ENCODE measurements around the gene GNAI2. TPM values are rescaled to one million over a fixed set of nuclear protein-coding genes. Genes with fewer than 3 reads are reported as not detected.

Gene GNAI2
- total RNA-seq, 4 donors from 2014 or later: 69.6 to 322 (median 74.8) TPM

DNA sequence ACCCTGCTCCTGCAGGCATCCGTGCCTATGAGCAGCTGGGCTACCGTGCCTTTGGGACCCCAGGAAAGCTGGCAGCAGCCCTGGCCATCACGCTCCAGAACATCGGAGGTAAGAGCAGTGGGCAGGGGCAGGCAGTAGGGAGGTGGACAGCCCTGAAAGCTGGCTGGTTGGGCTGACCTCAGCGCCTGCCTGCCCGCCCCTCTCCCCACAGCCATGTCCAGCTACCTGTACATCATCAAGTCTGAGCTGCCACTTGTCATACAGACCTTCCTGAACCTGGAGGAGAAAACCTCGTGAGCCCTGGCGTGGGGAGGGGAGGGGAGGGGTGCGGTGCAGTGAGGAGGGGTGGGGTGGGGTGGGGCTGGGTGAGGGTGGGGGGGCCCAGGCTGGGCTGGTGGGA, 20.5 kb upstream of the GNAI2 start:
- TF ChIP-seq POLR2A (IDR thresholded peaks at IDR 0.05) (no peak), POLR2AphosphoS5 (IDR thresholded peaks at IDR 0.05) (no peak), EP300 (IDR thresholded peaks at IDR 0.05; ENCODE audit: low read depth) (no peak)
- TF ChIP-seq, protein P1, sequence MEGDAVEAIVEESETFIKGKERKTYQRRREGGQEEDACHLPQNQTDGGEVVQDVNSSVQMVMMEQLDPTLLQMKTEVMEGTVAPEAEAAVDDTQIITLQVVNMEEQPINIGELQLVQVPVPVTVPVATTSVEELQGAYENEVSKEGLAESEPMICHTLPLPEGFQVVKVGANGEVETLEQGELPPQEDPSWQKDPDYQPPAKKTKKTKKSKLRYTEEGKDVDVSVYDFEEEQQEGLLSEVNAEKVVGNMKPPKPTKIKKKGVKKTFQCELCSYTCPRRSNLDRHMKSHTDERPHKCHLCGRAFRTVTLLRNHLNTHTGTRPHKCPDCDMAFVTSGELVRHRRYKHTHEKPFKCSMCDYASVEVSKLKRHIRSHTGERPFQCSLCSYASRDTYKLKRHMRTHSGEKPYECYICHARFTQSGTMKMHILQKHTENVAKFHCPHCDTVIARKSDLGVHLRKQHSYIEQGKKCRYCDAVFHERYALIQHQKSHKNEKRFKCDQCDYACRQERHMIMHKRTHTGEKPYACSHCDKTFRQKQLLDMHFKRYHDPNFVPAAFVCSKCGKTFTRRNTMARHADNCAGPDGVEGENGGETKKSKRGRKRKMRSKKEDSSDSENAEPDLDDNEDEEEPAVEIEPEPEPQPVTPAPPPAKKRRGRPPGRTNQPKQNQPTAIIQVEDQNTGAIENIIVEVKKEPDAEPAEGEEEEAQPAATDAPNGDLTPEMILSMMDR (IDR thresholded peaks at IDR 0.05): no peak
- intact Hi-C loops (cut with DNase I; ENCODE audit: low total_unique reads): no loop called here

GRCh38 chr3:50217681-50218080, 18.3 kb upstream of the GNAI2 start:
- WGBS, 2 donors (ENCODE audit: low coverage in 1 of 2): 71% methylated on average over 10 of the region's 10 CpGs; no CpG with 5 or more reads in 1 of the 2 donors
- in situ Hi-C loops (cut with MboI; ENCODE audit: low pct_ligation_motif_present in 1 of 4, low pct_unique_long_range_greater_than_20kb in 1 of 4, low sequenced_read_pairs in 3 of 4): no loop called here
- H3K27me3 ChIP-seq: no peaks in the 10 kb centered on the region
- no peaks in the 10 kb centered on the region for H3K4me1 ChIP-seq
- no peaks in the 10 kb centered on the region for H3K36me3 ChIP-seq
- no peak for DNase-seq
- H3K4me3 ChIP-seq: no peak overlapping the region
- intact Hi-C loops (cut with DNase I; ENCODE audit: low total_unique reads): no loop called here
- no peak overlapping the region for H3K27ac ChIP-seq
- H3K9me3 ChIP-seq: no peaks in the 10 kb centered on the region
- TF ChIP-seq EP300 (IDR thresholded peaks at IDR 0.05; ENCODE audit: low read depth): no peak

More for the DNA sequence above, 20.5 kb upstream of the GNAI2 start:
- no peaks in the 10 kb centered on the region for H3K9me3 ChIP-seq
- no peaks in the 10 kb centered on the region for H3K4me1 ChIP-seq
- WGBS, 2 donors (ENCODE audit: low coverage in 1 of 2): 68% methylated on average over 9 of the region's 9 CpGs; no CpG with 5 or more reads in 1 of the 2 donors
- in situ Hi-C loops (cut with MboI; ENCODE audit: low pct_ligation_motif_present in 1 of 4, low pct_unique_long_range_greater_than_20kb in 1 of 4, low sequenced_read_pairs in 3 of 4): no loop called here
- H3K27me3 ChIP-seq: no peaks in the 10 kb centered on the region
- no peaks in the 10 kb centered on the region for H3K36me3 ChIP-seq
- DNase-seq: no peak
- H3K4me3 ChIP-seq: no peak overlapping the region
- H3K27ac ChIP-seq: no peak overlapping the region

DNA sequence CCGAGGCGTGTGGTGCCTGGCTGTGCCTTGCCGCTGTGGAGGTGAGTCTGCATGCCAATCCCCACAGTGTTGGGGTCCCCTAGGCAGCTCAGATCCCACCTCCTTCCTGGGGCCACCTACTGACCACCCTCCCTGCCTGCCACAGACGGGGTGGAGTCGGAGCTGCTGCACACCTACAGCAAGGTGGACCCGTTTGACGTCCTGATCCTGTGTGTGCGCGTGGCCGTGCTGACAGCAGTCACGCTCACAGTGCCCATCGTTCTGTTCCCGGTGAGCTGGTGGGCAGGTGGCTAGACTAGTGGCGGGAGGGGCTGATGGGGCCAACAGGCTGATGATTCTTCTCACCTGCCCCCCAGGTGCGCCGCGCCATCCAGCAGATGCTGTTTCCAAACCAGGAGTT, 17.6 kb upstream of the GNAI2 start:
- Histone ChIP-seq H3K4me3 (no peak overlapping the region), H3K36me3 (no peaks in the 10 kb centered on the region), H3K4me1 (no peaks in the 10 kb centered on the region), H3K27ac (no peak overlapping the region), H3K27me3 (no peaks in the 10 kb centered on the region), H3K9me3 (no peaks in the 10 kb centered on the region)
- WGBS, 2 donors (ENCODE audit: low coverage in 1 of 2): 90% methylated on average over 16 of the region's 17 CpGs; no CpG with 5 or more reads in 1 of the 2 donors
- TF ChIP-seq, protein P1 (IDR thresholded peaks at IDR 0.05): no peak
- TF ChIP-seq POLR2AphosphoS5 (IDR thresholded peaks at IDR 0.05) (no peak), POLR2A (IDR thresholded peaks at IDR 0.05) (no peak), EP300 (IDR thresholded peaks at IDR 0.05; ENCODE audit: low read depth) (no peak)
- no peak for DNase-seq
- intact Hi-C loops (cut with DNase I; ENCODE audit: low total_unique reads) (no loop called here), in situ Hi-C loops (cut with MboI; ENCODE audit: low pct_ligation_motif_present in 1 of 4, low pct_unique_long_range_greater_than_20kb in 1 of 4, low sequenced_read_pairs in 3 of 4) (no loop called here)

GRCh38 chr3:50219285-50219684, 16.7 kb upstream of the GNAI2 start:
- H3K9me3 ChIP-seq: no peaks in the 10 kb centered on the region
- in situ Hi-C loops (cut with MboI; ENCODE audit: low pct_ligation_motif_present in 1 of 4, low pct_unique_long_range_greater_than_20kb in 1 of 4, low sequenced_read_pairs in 3 of 4): no loop called here
- TF ChIP-seq POLR2A (IDR thresholded peaks at IDR 0.05) (no peak), EP300 (IDR thresholded peaks at IDR 0.05; ENCODE audit: low read depth) (no peak), POLR2AphosphoS5 (IDR thresholded peaks at IDR 0.05) (no peak)
- TF ChIP-seq, protein P1 (IDR thresholded peaks at IDR 0.05): no peak
- DNase-seq: no peak
- H3K27ac ChIP-seq: no peak overlapping the region
- intact Hi-C loops (cut with DNase I; ENCODE audit: low total_unique reads): no loop called here
- H3K27me3 ChIP-seq: no peaks in the 10 kb centered on the region
- 88% methylated on average over 5 of the region's 5 CpGs; no CpG with 5 or more reads in 1 of the 2 donors for WGBS, 2 donors (ENCODE audit: low coverage in 1 of 2)
- no peak overlapping the region for H3K4me3 ChIP-seq
- no peaks in the 10 kb centered on the region for H3K4me1 ChIP-seq
- H3K36me3 ChIP-seq: no peaks in the 10 kb centered on the region

DNA sequence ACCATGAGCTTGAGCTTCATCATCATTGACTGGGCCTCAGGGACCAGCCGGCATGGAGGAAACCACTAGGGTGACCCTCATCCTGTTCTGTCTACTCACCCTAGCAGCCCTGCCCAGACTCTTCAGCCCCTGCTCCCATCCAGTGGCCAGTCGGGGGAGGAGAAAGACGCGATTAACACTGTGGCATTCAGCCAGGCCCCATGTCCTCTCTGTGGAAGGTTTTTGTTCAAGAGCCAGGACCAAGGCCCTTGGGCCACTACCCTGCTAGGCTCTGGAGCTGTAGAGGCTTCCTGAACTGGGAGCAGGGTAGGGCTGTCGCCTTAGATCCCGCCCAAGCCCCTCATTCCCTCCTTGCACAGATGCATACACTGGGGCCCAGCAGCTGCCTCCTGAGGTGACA, 15.9 kb upstream of the GNAI2 start:
- Histone ChIP-seq H3K4me1 (no peaks in the 10 kb centered on the region), H3K27me3 (peaks cover 4% of the 10 kb centered on the region), H3K4me3 (no peak overlapping the region), H3K27ac (no peak overlapping the region), H3K9me3 (no peaks in the 10 kb centered on the region), H3K36me3 (no peaks in the 10 kb centered on the region)
- WGBS, 2 donors (ENCODE audit: low coverage in 1 of 2): 82 to 100% methylated on average over 4 to 6 of the region's 6 CpGs
- DNase-seq: no peak
- in situ Hi-C loops (cut with MboI; ENCODE audit: low pct_ligation_motif_present in 1 of 4, low pct_unique_long_range_greater_than_20kb in 1 of 4, low sequenced_read_pairs in 3 of 4): no loop called here
- intact Hi-C loops (cut with DNase I; ENCODE audit: low total_unique reads): no loop called here
- TF ChIP-seq EP300 (IDR thresholded peaks at IDR 0.05; ENCODE audit: low read depth): no peak
- TF ChIP-seq, protein P1 (IDR thresholded peaks at IDR 0.05): no peak
- no peak for TF ChIP-seq POLR2A (IDR thresholded peaks at IDR 0.05)
- no peak for TF ChIP-seq POLR2AphosphoS5 (IDR thresholded peaks at IDR 0.05)

Measured in transverse colon (tissue), 4 donors.